ENCODE measurements around the gene NECAB3.

Gene NECAB3

GRCh38 chr20:33685328-33686099, 11.3 kb upstream of the NECAB3 start:
- no peak for TF ChIP-seq CTCF (IDR thresholded peaks at IDR 0.05; ENCODE audit: control insufficient read depth, insufficient read depth, low read depth, low read length, missing control alignments)
- H3K4me3 ChIP-seq (ENCODE audit: control insufficient read depth, low read depth, low read length), result peak overlapping the region; percentile 39
- DNase-seq (ENCODE audit: low read depth), result no peak

DNA sequence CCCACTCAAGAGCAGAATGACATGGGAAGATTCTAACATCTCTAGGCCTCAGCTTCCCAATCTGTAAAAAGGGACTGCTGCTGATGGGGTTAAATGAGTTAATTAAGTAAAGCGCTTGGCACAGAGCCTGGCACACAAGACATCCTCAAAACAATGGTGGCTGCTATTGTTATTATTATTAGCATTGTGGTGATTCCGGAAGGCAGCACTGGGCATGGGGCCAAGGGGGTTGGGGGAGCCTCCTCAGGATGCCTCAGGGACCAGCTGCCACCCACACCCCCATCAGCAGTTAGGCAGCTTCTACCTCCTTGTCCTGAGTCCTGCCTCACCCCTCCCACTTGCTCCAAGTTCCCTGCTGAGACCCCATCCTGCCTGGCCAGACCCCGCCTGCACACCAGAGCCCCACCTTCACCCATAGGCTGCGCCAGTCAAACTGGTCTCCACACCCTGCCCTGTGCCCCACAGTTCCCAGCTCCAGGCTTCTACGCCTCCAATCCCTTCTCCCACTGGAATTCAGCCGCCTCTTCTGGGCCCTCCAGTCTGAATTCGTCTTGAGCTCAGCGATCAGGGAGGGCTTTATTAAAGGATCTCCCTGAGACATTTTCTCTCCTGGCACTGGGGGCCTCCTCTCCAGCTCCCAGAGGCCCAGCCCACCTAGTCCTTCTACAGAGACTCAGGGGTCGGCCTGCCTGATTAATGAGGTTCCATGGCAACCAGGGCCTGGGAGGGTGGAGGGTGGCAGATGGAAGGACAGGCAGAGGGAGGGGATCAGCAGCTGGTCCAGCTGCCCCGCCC, 10.5 kb upstream of the NECAB3 start:
- TF ChIP-seq CTCF (IDR thresholded peaks at IDR 0.05; ENCODE audit: control insufficient read depth, insufficient read depth, low read depth, low read length, missing control alignments), result no peak
- DNase-seq (ENCODE audit: low read depth), result no peak
- H3K4me3 ChIP-seq (ENCODE audit: control insufficient read depth, low read depth, low read length), result peak overlapping the region; percentile 39

GRCh38 chr20:33681728-33682353, 7.6 kb upstream of the NECAB3 start:
- no peak overlapping the region for H3K4me3 ChIP-seq (ENCODE audit: control insufficient read depth, low read depth, low read length)
- no peak for TF ChIP-seq CTCF (IDR thresholded peaks at IDR 0.05; ENCODE audit: control insufficient read depth, insufficient read depth, low read depth, low read length, missing control alignments)
- no peak for DNase-seq (ENCODE audit: low read depth)

DNA sequence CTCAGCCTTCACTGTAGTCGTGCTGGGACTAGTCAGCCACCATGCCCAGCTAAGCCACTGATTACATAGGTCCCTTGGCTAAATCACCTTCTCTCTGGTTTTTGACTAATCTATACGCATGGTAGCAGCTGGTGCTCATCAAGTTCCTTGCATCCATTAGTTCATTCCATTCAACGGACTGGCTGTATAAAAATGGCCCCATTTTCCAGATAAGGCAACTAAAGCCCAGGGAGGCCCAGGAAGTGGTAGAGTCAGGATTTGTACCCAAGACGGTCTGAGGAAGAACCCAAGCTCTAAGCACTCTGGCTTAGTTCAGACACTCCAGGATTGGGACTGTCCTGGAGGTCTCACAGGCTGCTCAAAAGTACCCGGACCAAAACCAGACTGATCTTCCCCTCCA, 7.1 kb upstream of the NECAB3 start:
- no peak for DNase-seq (ENCODE audit: low read depth)
- TF ChIP-seq CTCF (IDR thresholded peaks at IDR 0.05; ENCODE audit: control insufficient read depth, insufficient read depth, low read depth, low read length, missing control alignments), result no peak
- H3K4me3 ChIP-seq (ENCODE audit: control insufficient read depth, low read depth, low read length), result no peak overlapping the region

GRCh38 chr20:33680686-33681085, 6.5 kb upstream of the NECAB3 start:
- no peak for DNase-seq (ENCODE audit: low read depth)
- no peak for TF ChIP-seq CTCF (IDR thresholded peaks at IDR 0.05; ENCODE audit: control insufficient read depth, insufficient read depth, low read depth, low read length, missing control alignments)
- H3K4me3 ChIP-seq (ENCODE audit: control insufficient read depth, low read depth, low read length), result no peak overlapping the region

GRCh38 chr20:33679758-33680485, 5.7 kb upstream of the NECAB3 start:
- TF ChIP-seq CTCF (IDR thresholded peaks at IDR 0.05; ENCODE audit: control insufficient read depth, insufficient read depth, low read depth, low read length, missing control alignments), result no peak
- DNase-seq (ENCODE audit: low read depth), result no peak
- H3K4me3 ChIP-seq (ENCODE audit: control insufficient read depth, low read depth, low read length), result no peak overlapping the region
